ENCODE data around the gene TAF4.

The TAF4 gene

GRCh38 chr20:61967300-61967699, 98.4 kb downstream of the TAF4 start:
- DNase-seq (ENCODE audit: low read depth), result no peak
- TF ChIP-seq CTCF (IDR thresholded peaks at IDR 0.05; ENCODE audit: low read depth, low read length, missing control alignments), result no peak
- no peak overlapping the region for H3K4me3 ChIP-seq (ENCODE audit: low read depth, low read length)

GRCh38 chr20:61966492-61967244, 99.0 kb downstream of the TAF4 start:
- no peak for TF ChIP-seq CTCF (IDR thresholded peaks at IDR 0.05; ENCODE audit: low read depth, low read length, missing control alignments)
- H3K4me3 ChIP-seq (ENCODE audit: low read depth, low read length), result no peak overlapping the region
- no peak for DNase-seq (ENCODE audit: low read depth)

GRCh38 chr20:61965606-61966491, 99.8 kb downstream of the TAF4 start:
- TF ChIP-seq CTCF (IDR thresholded peaks at IDR 0.05; ENCODE audit: low read depth, low read length, missing control alignments), result no peak
- DNase-seq (ENCODE audit: low read depth), result no peak
- no peak overlapping the region for H3K4me3 ChIP-seq (ENCODE audit: low read depth, low read length)

- DNase-seq (ENCODE audit: low read depth), result no peak
- no peak overlapping the region for H3K4me3 ChIP-seq (ENCODE audit: low read depth, low read length)
- no peak for TF ChIP-seq CTCF (IDR thresholded peaks at IDR 0.05; ENCODE audit: low read depth, low read length, missing control alignments)
Measured at GRCh38 chr20:61964675-61965605, 100.7 kb downstream of the TAF4 start.

GRCh38 chr20:61963885-61964674, 101.6 kb downstream of the TAF4 start:
- no peak for DNase-seq (ENCODE audit: low read depth)
- no peak overlapping the region for H3K4me3 ChIP-seq (ENCODE audit: low read depth, low read length)
- no peak for TF ChIP-seq CTCF (IDR thresholded peaks at IDR 0.05; ENCODE audit: low read depth, low read length, missing control alignments)

- TF ChIP-seq CTCF (IDR thresholded peaks at IDR 0.05; ENCODE audit: low read depth, low read length, missing control alignments), result no peak
- H3K4me3 ChIP-seq (ENCODE audit: low read depth, low read length), result no peak overlapping the region
- DNase-seq (ENCODE audit: low read depth), result no peak
Measured at GRCh38 chr20:61963149-61963548, 102.5 kb downstream of the TAF4 start.

Data from GM12864 (cell line).